ENCODE measurements around the gene NFU1.

DNA sequence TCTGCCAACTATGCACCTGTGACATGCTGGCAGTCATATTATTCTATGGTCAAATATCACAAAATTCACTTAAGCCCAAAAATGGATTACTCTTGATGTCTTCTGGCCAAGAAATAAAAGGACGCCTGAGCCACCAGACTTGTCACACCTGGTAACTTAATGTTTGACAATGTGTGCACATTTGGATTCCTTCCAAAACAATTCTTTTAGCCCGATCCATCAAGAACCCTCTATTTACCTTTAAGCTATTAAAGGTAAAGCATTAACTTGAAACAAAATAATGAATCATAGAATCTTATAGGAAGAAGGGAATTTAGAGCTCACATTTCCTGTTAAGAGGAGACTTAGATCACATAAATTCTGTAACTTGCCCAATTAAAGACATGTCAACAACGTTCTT lies 46.5 kb upstream of the NFU1 start:
- TF ChIP-seq EP300 (IDR thresholded peaks at IDR 0.05) (no peak), POLR2A (IDR thresholded peaks at IDR 0.05) (no peak)
- TF ChIP-seq, protein P1, sequence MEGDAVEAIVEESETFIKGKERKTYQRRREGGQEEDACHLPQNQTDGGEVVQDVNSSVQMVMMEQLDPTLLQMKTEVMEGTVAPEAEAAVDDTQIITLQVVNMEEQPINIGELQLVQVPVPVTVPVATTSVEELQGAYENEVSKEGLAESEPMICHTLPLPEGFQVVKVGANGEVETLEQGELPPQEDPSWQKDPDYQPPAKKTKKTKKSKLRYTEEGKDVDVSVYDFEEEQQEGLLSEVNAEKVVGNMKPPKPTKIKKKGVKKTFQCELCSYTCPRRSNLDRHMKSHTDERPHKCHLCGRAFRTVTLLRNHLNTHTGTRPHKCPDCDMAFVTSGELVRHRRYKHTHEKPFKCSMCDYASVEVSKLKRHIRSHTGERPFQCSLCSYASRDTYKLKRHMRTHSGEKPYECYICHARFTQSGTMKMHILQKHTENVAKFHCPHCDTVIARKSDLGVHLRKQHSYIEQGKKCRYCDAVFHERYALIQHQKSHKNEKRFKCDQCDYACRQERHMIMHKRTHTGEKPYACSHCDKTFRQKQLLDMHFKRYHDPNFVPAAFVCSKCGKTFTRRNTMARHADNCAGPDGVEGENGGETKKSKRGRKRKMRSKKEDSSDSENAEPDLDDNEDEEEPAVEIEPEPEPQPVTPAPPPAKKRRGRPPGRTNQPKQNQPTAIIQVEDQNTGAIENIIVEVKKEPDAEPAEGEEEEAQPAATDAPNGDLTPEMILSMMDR (IDR thresholded peaks at IDR 0.05) = no peak
